HEK293 (cell line): ENCODE data around the gene ADCY7.

Experiments used
- CTCF ChIA-PET: fragments of 350-600 bp; formaldehyde crosslinking; extraction: SDS; loops from one replicate; lab custom pipeline; 2021; ENCODE audit warnings: antibody characterized with exemption; lab: Yijun Ruan, JAX
- POLR2A ChIA-PET: fragments of 300-600 bp; formaldehyde crosslinking; extraction: SDS; loops from one replicate; lab custom pipeline; 2020; ENCODE audit warnings: antibody characterized with exemption, inconsistent platforms; lab: Yijun Ruan, JAX
- H3K27ac ChIP-seq: fragments of 200-500 bp; sonication (Bioruptor generic); 2 replicates; pipeline ENCODE4 v1.5.1; 2014; ENCODE audit warnings: low read depth, low read length, control low read depth, inconsistent platforms; ENCODE audit errors: extremely low read depth
- H3K36me3 ChIP-seq, 2 experiments: fragments of 200-500 bp in 1 of 2; sonication (Bioruptor generic) in 1 of 2; 1 replicate in 1 of 2; 2 replicates in 1 of 2; pipeline ENCODE4 v1.5.1; 2014 to 2017; ENCODE audit warnings: inconsistent platforms in 2 of 2, low read length in 2 of 2; ENCODE audit not compliant: control insufficient read depth in 2 of 2, insufficient read depth in 1 of 2
- H3K4me1 ChIP-seq: fragments of 200-500 bp; sonication (Bioruptor generic); 2 replicates; pipeline ENCODE4 v1.5.1; 2014; ENCODE audit warnings: mild to moderate bottlenecking, low read length, inconsistent platforms; ENCODE audit not compliant: control insufficient read depth, insufficient read depth
- H3K4me3 ChIP-seq: 2 replicates; pipeline ENCODE4 v1.5.1; 2011; ENCODE audit warnings: low read depth, mild to moderate bottlenecking, control low read depth, low read length, moderate library complexity
- H3K9me3 ChIP-seq: fragments of 200-500 bp; sonication (Bioruptor generic); 2 replicates; pipeline ENCODE4 v1.5.1; 2014; ENCODE audit warnings: low read depth, low read length, inconsistent platforms; ENCODE audit not compliant: control insufficient read depth, insufficient read depth
- KLF10 ChIP-seq: fragments of 450-650 bp; IDR thresholded peaks from 2 replicates; pipeline ENCODE4 v1.5.1; 2018; ENCODE audit warnings: missing biosample characterization, mild to moderate bottlenecking, missing genetic modification characterization
- PRDM1 ChIP-seq: fragments of 450-650 bp; formaldehyde crosslinking; IDR thresholded peaks from 2 replicates; pipeline ENCODE4; 2016; ENCODE audit warnings: missing biosample characterization, missing genetic modification characterization
- SP7 ChIP-seq: fragments of 450-650 bp; formaldehyde crosslinking; IDR thresholded peaks from 2 replicates; pipeline ENCODE4 v1.5.1; 2016; ENCODE audit warnings: missing biosample characterization, missing genetic modification characterization
- ZBTB44 ChIP-seq: fragments of 450-650 bp; IDR thresholded peaks from 2 replicates; pipeline ENCODE4 v1.5.1; 2018; ENCODE audit warnings: missing biosample characterization, mild to moderate bottlenecking, missing genetic modification characterization
- ZIC2 ChIP-seq: fragments of 450-650 bp; formaldehyde crosslinking; IDR thresholded peaks from 2 replicates; pipeline ENCODE4 v1.5.1; 2016; ENCODE audit warnings: missing biosample characterization, missing genetic modification characterization
- ZNF174 ChIP-seq: fragments of 450-650 bp; formaldehyde crosslinking; IDR thresholded peaks from 2 replicates; pipeline ENCODE4 v1.5.0; 2017; ENCODE audit warnings: missing biosample characterization, mild to moderate bottlenecking, missing genetic modification characterization
- ZNF18 ChIP-seq: fragments of 450-650 bp; formaldehyde crosslinking; IDR thresholded peaks from 2 replicates; pipeline ENCODE4 v1.5.1; 2016; ENCODE audit warnings: missing biosample characterization, missing genetic modification characterization
- ZNF184 ChIP-seq: fragments of 450-650 bp; IDR thresholded peaks from 2 replicates; pipeline ENCODE4 v1.5.1; 2018; ENCODE audit warnings: missing biosample characterization, mild to moderate bottlenecking, missing genetic modification characterization
- ZNF350 ChIP-seq: fragments of 450-650 bp; formaldehyde crosslinking; IDR thresholded peaks from 2 replicates; pipeline ENCODE4 v1.5.0; 2017; ENCODE audit warnings: missing biosample characterization, mild to moderate bottlenecking, missing genetic modification characterization
- ZNF423 ChIP-seq: fragments of 450-650 bp; formaldehyde crosslinking; IDR thresholded peaks from 2 replicates; pipeline ENCODE4 v1.5.1; 2016; ENCODE audit warnings: missing biosample characterization, missing genetic modification characterization
- ZNF510 ChIP-seq: fragments of 450-650 bp; formaldehyde crosslinking; IDR thresholded peaks from 2 replicates; pipeline ENCODE4 v1.5.1; 2018; ENCODE audit warnings: mild to moderate bottlenecking, missing genetic modification characterization, missing biosample characterization; ENCODE audit not compliant: insufficient replicate concordance
- ZNF514 ChIP-seq: fragments of 450-650 bp; formaldehyde crosslinking; IDR thresholded peaks from 2 replicates; pipeline ENCODE4 v1.5.1; 2016; ENCODE audit warnings: missing biosample characterization, missing genetic modification characterization
- ZNF544 ChIP-seq: fragments of 450-650 bp; formaldehyde crosslinking; IDR thresholded peaks from 2 replicates; pipeline ENCODE4 v1.5.0; 2017; ENCODE audit warnings: missing biosample characterization, missing genetic modification characterization
- ZNF561 ChIP-seq: fragments of 450-650 bp; IDR thresholded peaks from 2 replicates; pipeline ENCODE4 v1.5.1; 2018; ENCODE audit warnings: missing biosample characterization, missing genetic modification characterization, borderline replicate concordance
- ZNF626 ChIP-seq: fragments of 450-650 bp; sonication (Bioruptor Pico); formaldehyde crosslinking; IDR thresholded peaks from 2 replicates; pipeline ENCODE4 v1.5.1; 2018; ENCODE audit warnings: missing biosample characterization, missing genetic modification characterization, inconsistent platforms
- ZNF660 ChIP-seq: fragments of 450-650 bp; IDR thresholded peaks from 2 replicates; pipeline ENCODE4 v1.5.1; 2018; ENCODE audit warnings: missing biosample characterization, mild to moderate bottlenecking, missing genetic modification characterization
- TF ChIP-seq, protein P1 (sequence below): fragments of 450-650 bp; formaldehyde crosslinking; IDR thresholded peaks from 2 replicates; pipeline ENCODE4 v1.5.1; 2016; ENCODE audit warnings: missing biosample characterization, missing genetic modification characterization, low read depth
- TF ChIP-seq, protein P2 (sequence below): fragments of 450-650 bp; formaldehyde crosslinking; IDR thresholded peaks from 2 replicates; pipeline ENCODE4 v1.5.1; 2016; ENCODE audit warnings: missing biosample characterization, missing genetic modification characterization
- TF ChIP-seq, protein P3 (sequence below): fragments of 450-650 bp; formaldehyde crosslinking; IDR thresholded peaks from 2 replicates; pipeline ENCODE4 v1.5.1; 2017; ENCODE audit warnings: missing biosample characterization, missing genetic modification characterization

ADCY7 gene

DNA sequence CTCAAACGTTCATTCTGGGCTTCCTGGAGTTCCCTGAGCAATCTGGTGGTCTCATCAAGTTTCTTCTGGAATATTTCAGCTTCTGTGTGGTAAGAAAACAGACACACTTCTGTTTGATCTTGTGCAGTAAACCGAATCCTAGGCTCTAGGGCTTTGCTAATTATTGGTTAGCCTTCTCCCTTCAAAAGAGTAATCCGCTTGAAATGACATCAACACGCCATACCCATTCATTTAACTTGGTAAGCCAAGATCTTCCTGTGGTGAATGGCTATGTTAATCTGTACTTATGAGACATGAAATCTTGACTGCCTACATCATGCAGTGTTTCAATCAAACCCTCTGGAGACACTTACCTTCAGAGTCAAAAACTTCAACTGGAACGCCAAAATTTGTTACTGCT, 54.0 kb downstream of the ADCY7 start:
- POLR2A ChIA-PET, result no interaction called here
- CTCF ChIA-PET, result interaction anchor here (0.6 kb wide), 2 partner anchors 9 to 19 kb away, joined by 3 read pairs; no protein-coding TSS in a partner anchor
- Histone ChIP-seq H3K36me3 (peaks cover 10 to 98% of the 10 kb centered on the region in 2 experiments), H3K9me3 (no peaks in the 10 kb centered on the region), H3K4me1 (no peaks in the 10 kb centered on the region), H3K4me3 (no peak overlapping the region), H3K27ac (no peak overlapping the region)
- TF ChIP-seq ZNF18 (tag by site-specific recombination) (no peak), SP7 (tag by site-specific recombination) (peak; percentile 98)

DNA sequence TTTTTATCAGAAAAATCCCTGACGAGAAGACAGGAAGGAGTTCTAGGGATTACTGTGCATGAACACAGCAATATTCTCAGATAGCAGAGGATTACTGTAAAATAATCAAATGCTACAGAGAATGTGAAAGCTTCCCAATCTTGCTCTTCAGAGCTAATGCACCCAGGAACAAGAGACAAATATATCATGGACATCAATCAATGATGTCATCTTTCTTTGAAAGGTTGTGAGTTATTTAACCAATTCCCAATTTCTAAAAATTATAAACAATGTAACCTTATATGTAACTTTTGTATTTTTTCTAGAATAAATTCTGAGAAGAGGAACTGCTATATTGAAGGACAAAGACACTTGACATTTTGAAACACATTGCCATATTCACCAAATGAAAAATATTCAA, 56.0 kb downstream of the ADCY7 start:
- TF ChIP-seq ZNF514 (tag by site-specific recombination), result no peak
- TF ChIP-seq, protein P1, sequence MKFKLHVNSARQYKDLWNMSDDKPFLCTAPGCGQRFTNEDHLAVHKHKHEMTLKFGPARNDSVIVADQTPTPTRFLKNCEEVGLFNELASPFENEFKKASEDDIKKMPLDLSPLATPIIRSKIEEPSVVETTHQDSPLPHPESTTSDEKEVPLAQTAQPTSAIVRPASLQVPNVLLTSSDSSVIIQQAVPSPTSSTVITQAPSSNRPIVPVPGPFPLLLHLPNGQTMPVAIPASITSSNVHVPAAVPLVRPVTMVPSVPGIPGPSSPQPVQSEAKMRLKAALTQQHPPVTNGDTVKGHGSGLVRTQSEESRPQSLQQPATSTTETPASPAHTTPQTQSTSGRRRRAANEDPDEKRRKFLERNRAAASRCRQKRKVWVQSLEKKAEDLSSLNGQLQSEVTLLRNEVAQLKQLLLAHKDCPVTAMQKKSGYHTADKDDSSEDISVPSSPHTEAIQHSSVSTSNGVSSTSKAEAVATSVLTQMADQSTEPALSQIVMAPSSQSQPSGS (tag by site-specific recombination), result peak; percentile 58; the same call in 1 of the 2 replicates
- POLR2A ChIA-PET, result no interaction called here
- CTCF ChIA-PET, result interaction anchor here (0.6 to 1.7 kb wide), 4 partner anchors 12 to 141 kb away, joined by 3 to 5 read pairs (median 4); no protein-coding TSS in a partner anchor
- no peaks in the 10 kb centered on the region for H3K4me1 ChIP-seq
- H3K36me3 ChIP-seq, result peaks cover 10 to 98% of the 10 kb centered on the region in 2 experiments
- no peaks in the 10 kb centered on the region for H3K9me3 ChIP-seq
- no peak overlapping the region for H3K4me3 ChIP-seq
- H3K27ac ChIP-seq, result no peak overlapping the region

GRCh38 chr16:50323335-50324011, 57.1 kb downstream of the ADCY7 start:
- peaks cover 10 to 98% of the 10 kb centered on the region in 2 experiments for H3K36me3 ChIP-seq
- no peak overlapping the region for H3K4me3 ChIP-seq
- H3K4me1 ChIP-seq, result no peaks in the 10 kb centered on the region
- peak; percentile 48; the same call in 1 of the 2 replicates for TF ChIP-seq PRDM1 (tag by site-specific recombination)
- TF ChIP-seq, protein P2, sequence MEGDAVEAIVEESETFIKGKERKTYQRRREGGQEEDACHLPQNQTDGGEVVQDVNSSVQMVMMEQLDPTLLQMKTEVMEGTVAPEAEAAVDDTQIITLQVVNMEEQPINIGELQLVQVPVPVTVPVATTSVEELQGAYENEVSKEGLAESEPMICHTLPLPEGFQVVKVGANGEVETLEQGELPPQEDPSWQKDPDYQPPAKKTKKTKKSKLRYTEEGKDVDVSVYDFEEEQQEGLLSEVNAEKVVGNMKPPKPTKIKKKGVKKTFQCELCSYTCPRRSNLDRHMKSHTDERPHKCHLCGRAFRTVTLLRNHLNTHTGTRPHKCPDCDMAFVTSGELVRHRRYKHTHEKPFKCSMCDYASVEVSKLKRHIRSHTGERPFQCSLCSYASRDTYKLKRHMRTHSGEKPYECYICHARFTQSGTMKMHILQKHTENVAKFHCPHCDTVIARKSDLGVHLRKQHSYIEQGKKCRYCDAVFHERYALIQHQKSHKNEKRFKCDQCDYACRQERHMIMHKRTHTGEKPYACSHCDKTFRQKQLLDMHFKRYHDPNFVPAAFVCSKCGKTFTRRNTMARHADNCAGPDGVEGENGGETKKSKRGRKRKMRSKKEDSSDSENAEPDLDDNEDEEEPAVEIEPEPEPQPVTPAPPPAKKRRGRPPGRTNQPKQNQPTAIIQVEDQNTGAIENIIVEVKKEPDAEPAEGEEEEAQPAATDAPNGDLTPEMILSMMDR (tag by site-specific recombination), result 0 out of 2 replicates have a peak, but pooled peaks have one; percentile 37
- 0 out of 2 replicates have a peak, but pooled peaks have one; percentile 40 for TF ChIP-seq SP7 (tag by site-specific recombination)
- TF ChIP-seq, protein P3, sequence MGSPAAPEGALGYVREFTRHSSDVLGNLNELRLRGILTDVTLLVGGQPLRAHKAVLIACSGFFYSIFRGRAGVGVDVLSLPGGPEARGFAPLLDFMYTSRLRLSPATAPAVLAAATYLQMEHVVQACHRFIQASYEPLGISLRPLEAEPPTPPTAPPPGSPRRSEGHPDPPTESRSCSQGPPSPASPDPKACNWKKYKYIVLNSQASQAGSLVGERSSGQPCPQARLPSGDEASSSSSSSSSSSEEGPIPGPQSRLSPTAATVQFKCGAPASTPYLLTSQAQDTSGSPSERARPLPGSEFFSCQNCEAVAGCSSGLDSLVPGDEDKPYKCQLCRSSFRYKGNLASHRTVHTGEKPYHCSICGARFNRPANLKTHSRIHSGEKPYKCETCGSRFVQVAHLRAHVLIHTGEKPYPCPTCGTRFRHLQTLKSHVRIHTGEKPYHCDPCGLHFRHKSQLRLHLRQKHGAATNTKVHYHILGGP (tag by site-specific recombination), result peak; percentile 62
- TF ChIP-seq ZNF626, result no peak
- peak; percentile 73 for TF ChIP-seq ZBTB44 (tag by site-specific recombination)
- TF ChIP-seq ZNF510 (tag by site-specific recombination), result no peak
- TF ChIP-seq ZNF561 (tag by site-specific recombination), result peak; percentile 64; the same call in 1 of the 2 replicates
- 0 out of 2 replicates have a peak, but pooled peaks have one; percentile 18 for TF ChIP-seq ZNF174 (tag by site-specific recombination)
- no peak for TF ChIP-seq ZNF423
- peak; percentile 46; the same call in 1 of the 2 replicates for TF ChIP-seq KLF10
- TF ChIP-seq ZNF544 (tag by site-specific recombination), result peak; percentile 77
- TF ChIP-seq ZIC2 (tag by site-specific recombination), result no peak
- TF ChIP-seq ZNF660 (tag by site-specific recombination), result peak; percentile 85
- peak; percentile 88 for TF ChIP-seq ZNF350
- 0 out of 2 replicates have a peak, but pooled peaks have one; percentile 43 for TF ChIP-seq ZNF184 (tag by site-specific recombination)
- POLR2A ChIA-PET, result interaction anchor here (0.6 kb wide), 1 partner anchor 46 kb away, joined by 3 read pairs; no protein-coding TSS in a partner anchor
- H3K27ac ChIP-seq, result no peak overlapping the region
- no peaks in the 10 kb centered on the region for H3K9me3 ChIP-seq
- CTCF ChIA-PET, result interaction anchor here (0.5 to 1.7 kb wide), 5 partner anchors 11 to 344 kb away, joined by 3 to 5 read pairs (median 5); no protein-coding TSS in a partner anchor
